ENCODE results near the gene CSRNP3.
"Not testable (repeated sequence)": the region's sequence is repeated elsewhere in the genome, so short reads cannot be mapped to it uniquely, and the experiment has no call there.

Gene CSRNP3

DNA sequence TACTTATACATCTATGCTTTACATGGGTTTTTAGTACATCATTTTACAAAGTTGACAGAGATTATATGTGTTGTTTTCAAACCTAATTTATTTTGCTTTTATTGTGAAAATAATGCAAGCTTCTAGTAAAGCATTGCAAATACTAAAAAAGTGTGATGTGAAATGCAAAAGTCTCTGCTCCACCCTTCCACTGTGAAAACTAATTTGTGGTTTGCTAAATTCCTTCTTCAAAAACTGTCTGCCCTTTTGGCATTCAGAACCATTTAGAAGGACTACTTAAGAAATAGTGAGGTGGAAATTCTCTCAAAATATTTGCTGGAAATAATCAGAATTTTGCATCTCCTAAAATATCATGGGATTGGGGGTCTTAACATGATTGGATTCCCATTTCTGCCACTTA, 78.4 kb downstream of the CSRNP3 start:
- DNase-seq = no peak

- DNase-seq = no peak
Observed at GRCh38 chr2:165549619-165550018, 80.1 kb downstream of the CSRNP3 start.

- DNase-seq = no peak
Observed at GRCh38 chr2:165558832-165559231, 89.3 kb downstream of the CSRNP3 start.

GRCh38 chr2:165560377-165560988, 91.0 kb downstream of the CSRNP3 start:
- DNase-seq = no peak

DNA sequence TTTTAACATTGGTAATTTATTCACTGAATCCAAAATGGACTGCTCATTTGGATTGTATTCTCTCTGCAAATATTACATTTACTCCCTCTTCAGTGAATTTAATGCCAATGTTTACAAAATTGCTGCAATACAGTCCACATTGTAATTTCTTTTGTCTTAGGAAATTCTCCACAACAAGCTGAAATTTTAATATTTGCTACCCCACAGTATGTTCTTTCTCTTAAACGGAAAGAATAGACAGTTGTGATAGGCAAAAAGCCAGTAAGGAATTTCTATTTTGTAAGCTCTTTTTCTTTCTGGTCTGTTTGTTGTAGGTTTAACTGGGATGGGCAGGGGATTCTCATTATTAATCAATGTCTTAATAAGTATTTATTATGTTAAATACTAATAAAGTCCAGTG, 92.0 kb downstream of the CSRNP3 start:
- no peak for DNase-seq

DNA sequence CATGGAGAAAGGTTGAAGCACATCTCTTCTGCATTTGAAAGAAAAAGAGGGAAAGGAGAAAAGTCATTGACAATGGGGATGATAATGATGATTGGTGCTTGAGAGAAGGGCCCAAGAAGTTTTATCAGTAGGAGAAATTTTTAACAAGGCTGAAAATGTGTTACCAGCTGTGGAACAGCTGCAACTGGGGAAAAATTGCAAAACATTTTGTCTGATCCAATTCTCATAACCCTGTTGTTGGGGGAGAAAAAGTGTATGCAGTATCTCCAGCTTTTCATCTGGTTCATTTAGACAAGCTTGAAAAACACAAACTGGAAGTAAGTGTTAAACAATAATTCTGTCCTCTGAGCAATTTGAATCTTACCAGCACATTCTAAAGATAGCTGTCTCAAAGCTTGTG, 92.7 kb downstream of the CSRNP3 start:
- no peak for DNase-seq

- DNase-seq = no peak
Observed at GRCh38 chr2:165563468-165564225, 94.1 kb downstream of the CSRNP3 start.

DNA sequence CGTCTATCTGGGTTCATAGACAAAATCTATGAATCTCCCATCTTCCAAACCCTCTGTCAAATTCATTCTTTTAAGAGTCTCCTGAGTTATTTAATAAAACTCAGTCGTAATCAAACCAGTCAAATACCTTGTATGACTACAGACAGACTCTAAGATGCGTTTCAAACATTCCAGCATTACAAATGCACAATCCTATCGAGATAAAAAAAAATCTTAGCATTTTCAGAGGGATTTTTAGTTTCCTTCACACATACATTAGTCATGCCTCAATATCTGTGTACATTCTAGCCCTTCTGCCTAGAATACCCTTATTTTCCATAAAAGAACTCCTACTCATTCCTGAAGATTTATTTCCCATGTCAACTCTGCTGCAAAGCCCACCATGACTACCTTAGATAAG, 96.5 kb downstream of the CSRNP3 start:
- DNase-seq = no peak

GRCh38 chr2:165567273-165567672, 97.8 kb downstream of the CSRNP3 start:
- DNase-seq = no peak

GRCh38 chr2:165568361-165568760, 98.9 kb downstream of the CSRNP3 start:
- DNase-seq = no peak

DNA sequence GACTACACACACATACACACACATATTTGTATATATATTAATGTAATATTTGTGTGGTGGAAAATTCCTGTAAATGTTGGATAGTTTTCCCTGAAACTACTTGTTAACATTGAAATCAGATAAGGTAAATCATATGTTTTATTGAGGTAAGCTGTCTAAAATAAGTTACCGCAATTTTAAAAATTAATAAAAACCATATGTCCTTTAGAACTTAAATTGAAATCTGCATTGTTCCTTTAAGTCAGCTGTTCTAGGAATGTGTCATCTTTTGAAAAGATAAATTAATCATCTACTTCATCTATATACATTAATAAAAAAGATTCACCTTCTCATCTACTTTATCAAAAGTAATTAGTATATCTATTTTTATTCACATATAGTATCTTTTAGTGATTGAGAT, 102.0 kb downstream of the CSRNP3 start:
- no peak for DNase-seq

- no peak for DNase-seq
Observed at GRCh38 chr2:165572151-165572550, 102.7 kb downstream of the CSRNP3 start.

DNA sequence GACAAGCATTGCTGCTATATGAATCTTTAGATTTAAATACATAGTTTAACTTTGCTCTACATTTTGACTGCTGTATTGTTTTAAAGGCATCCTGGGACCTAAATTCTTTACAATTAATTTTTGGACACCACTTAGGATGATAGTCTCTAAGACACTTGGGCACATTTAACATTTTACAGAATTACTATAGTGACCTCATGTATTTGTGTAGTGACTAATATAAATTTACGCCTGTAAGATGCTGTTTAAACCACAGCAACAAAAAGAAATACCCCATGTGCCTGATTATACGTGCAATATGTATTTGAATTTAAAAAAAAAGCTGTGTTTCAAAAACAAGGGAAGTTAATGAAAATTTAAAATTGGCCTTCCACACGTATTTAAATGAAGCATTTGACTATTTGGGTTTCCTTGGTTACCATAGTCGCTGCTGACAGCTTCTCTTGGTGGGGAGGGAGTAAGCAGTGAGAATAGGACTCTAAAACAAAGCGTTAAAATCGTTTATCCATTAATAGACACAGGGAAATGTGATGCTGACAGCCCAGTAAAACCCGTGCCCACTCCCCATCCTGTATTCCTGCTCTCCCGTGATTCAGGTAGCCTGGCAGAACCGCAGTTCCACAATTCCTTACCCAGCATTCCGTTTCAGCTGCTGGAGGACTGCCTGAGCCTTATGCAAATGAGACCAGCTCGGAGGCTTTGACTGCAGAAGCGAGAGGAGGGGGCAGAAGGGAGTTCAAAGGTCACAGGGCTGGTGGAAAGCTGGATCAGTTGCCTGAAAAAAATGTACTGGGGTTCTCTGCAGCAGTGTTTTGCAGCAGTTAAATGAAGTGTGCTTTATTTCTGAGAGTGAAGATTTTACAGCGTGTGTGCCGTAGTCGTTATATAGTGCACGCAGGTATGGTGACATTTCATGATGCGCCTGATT, 104.3 kb downstream of the CSRNP3 start:
- DNase-seq = no peak

DNA sequence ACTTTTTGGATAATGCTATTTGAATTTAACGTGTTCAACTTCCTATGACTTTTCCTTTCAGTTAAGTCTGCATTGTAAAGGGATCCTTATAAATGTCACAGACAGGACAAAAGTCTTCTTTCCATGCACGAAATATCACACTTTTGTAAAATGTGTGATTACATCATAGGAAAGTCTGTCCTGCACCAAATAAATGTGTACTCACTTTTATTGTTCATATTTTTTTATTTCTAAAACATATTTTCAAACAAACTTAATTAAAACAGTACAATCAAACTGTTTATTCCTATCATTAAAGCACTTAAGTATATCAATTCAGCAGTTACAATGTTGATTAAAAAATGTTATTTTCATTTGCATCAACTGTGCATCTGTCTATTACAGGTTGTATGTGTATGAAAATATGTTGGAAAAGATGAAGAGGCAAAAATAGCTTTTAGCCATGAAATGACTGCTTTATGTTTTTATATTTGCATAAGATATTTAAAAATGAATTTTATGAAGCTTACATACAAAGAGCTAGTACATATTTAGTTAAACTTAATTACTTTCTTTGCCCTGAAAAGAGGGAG, 105.6 kb downstream of the CSRNP3 start:
- DNase-seq = no peak

DNA sequence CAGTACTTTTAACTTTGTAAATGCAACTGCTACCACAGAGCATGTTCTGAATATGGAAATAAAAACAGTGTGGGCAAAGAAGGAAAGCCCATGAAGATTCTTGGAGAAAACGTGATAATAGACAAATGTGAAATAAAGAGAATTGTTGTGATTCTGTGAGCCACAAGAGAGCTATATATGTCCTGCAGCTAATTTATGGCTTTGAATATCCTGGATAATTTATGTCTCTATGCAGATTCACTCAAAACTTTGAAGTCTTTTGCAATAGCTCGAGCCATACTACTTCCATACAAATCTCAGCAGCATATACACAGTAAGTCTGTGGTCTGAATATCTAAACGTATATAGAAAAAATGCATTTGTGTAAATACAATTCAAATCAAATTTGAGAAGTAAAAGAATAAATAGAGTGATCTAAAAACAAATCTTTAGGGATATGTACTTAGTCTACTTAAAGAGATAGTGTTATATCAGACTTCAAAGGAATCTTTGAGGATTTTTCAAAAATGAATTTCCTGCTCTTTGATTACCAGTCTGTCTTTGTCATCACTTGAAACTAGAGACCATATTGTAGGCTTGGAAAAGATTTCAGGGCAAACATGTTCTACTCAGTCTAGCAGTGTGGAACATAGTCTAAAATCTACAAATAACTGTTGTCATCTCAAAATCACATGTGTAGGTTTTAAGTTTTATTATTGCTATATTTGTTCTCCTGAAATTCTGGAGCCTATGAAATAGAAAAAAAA, 107.1 kb downstream of the CSRNP3 start:
- DNase-seq = no peak

DNA sequence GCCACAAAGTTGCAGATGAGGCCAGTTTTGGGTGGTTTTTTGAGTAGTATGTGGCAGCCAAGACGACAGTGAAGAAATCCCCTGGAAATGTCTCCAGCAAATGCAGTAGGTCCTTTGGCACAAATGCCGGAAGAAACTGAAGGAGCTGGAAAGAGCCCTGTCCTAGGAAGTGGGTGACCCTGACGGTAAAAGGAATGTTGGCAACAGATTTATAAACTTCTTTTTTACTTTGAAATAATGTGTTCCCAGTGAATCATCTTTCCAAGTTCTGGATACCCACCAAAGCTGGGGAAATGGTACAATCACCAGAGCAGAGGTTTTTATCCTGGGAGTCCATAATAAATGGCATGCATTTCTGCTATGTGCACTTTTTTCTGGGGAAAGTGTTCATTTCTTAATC, 112.9 kb downstream of the CSRNP3 start:
- DNase-seq = no peak

DNA sequence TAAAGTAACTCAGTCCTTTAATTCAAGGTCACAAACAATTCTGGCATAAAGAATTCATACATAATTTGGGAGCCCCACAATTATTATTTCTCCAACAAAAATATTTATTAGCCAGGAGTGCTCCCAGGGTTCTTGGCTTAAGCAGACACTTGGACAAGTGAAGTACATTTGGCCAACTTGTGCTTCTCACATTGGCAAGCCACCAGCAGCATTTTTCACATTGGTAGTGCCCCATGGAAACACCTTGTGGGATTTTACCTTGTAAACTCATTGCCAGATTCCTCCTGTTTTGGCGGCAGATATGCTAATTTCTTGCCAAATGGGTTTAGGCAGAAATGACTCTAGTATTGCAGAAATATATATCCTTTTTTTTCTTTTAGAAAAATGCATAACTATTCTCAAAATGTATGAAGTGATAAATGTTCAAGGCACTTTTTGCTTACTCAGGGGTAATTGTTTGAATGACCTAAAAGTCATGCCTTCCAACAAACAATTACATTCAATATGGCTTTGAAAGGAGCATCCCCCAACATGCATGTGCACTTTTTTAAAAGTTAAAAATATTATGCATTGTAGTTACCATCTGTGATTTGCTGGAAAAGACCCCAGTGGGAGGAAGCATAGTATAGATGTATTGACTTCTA, 113.5 kb downstream of the CSRNP3 start:
- no peak for DNase-seq

DNA sequence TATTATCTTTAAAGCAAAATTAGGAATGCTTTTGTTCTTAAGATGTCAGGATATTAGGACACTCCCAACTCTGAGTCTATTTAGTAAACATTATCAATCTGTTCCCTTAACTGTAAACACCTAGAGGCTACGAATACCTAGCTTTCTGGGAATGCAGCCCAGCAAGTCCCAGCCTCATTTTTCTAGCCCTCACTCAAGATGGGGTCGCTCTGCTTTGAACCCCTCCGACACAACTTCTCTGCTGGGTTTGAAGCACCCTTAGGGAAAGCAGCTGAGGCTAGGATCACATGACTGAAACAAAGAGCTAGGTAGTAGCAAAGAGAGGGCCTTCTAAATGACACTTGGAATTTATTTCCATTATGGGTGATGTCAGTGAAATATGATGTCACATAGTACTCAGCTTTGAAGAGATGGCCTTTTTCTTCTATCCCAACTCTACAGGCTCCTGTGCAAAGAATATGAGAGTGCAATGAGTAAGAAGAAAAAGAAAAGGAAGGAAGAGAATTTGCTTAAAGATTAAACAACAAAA, 114.7 kb downstream of the CSRNP3 start:
- no peak for DNase-seq

DNA sequence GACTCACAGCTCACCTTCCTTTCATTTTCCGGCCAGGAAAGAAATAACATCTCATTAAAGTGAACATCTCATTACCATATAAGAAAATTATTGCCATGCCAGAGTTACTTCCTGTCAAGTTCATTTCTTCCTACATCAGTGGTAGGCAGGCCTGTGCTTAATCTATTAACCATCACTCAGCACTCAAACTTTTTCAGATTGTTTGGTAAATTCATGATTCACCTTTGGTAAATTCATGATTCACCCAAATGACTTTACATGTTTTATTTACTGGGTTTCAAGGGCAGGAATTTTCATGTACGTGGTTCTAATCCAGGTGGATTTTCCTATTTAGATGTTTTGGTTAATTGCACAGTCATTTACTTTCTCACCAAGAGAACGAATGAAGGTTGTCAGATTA, 116.5 kb downstream of the CSRNP3 start:
- DNase-seq = no peak

DNA sequence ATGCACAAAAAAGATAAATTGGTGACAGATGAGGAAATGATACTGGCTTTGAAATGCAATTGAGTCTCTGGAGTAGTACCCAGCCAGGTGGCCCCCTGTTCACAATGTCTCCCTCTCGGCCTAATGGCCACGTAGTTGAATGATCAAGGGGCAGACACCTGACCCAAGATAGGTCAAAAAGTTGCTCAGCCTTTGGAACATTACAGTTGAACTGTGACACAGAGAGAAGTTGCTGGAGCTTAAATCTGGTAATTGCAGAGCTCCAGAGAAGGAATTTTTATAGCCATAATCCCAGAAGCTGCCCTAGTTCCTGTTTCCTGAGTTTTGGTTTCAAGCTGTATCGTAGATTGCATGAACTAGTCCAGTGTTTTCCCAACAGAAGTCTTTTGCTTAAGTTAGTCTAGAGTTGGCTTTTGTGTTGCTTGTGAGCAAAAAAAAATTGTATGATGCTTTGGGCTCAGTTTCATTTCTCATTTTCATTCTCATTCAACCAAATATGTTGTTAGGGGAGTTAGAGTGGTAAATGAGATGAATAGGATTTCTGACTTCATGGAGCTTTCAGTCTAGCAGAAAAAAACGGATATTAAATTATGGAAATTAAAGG, 117.9 kb downstream of the CSRNP3 start:
- no peak for DNase-seq

GRCh38 chr2:165590999-165591398, 121.5 kb downstream of the CSRNP3 start:
- DNase-seq = not testable (repeated sequence)

All from activated CD8-positive, alpha-beta memory T cell treated with anti-CD3 and anti-CD28 coated beads for 24 hours (primary cell).